ENCODE data around the gene RIPPLY2.
"Not testable (repeated sequence)": the region's sequence is repeated elsewhere in the genome, so short reads cannot be mapped to it uniquely, and the experiment has no call there.

Gene RIPPLY2

GRCh38 chr6:83860359-83860755 is 7.2 kb downstream of the RIPPLY2 start:
- DNase-seq: no peak

DNA sequence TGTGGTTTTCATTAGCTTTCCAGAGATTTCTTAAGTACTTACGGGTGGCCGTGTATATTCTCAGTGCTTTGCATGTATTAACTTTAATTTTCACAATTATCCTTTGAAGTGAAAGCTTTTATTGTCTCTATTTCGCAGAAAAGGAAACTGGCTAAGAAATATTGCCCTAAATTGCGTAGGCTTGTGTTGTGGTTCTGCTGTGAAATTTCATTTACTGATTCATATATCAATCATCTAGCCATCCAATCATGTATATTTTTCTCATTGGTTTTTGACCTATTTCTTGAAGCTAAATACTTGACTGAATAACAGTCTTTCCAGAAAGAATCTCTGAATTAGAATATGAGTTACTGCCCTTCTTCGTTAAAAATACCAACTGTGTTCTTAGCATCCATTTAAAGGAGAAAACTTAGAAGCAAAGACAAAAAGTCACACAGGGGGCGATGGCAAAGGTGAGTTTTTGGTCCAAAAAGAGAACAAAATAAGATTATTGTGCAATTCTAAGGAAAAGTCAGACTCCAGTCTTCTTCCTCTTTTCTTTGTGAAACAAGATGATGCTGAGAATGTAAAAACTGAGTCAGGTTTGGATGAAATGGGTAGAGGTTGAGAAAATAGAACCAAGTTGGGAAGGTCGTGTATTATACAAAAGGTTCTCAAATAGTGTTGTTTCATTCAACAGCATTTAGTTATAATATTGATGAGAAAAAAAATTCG is 7.8 kb downstream of the RIPPLY2 start:
- DNase-seq: no peak

DNA sequence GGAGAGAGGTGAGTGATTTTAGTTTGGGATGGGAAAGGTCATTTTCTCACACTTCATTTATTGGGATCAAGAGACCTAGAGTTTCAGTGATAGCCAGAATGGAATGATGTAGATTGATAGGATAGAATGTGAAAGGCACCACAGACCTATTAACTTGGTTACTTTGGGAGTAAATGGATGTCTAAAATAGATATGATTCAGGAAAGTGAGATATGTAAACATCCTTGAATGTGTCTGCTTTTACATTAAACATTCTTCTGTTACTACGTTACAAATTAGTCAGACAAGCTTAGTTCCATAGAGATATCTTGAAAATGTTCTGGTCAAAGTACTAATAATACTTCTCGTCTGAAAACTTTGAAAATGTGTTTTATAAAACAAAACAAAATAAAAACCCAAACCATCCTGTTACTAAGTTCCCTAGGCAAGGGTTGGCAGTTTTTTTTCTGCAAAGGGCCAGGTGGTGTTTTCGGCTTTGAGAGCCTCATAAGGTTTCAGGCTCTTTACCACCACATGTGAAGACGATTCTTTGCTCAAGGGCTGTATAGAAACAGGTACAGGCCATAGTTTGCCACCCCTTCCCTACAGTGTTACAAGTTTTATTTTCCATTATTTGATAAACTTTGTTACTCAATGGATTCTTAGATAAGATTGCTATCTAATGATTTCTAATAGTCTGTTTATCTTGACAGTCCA is 9.8 kb downstream of the RIPPLY2 start:
- DNase-seq: peak; percentile 38

- DNase-seq: no peak
These were observed 13.9 kb downstream of the RIPPLY2 start for GRCh38 chr6:83867043-83867442.

- DNase-seq: peak; percentile 86
These were observed 14.5 kb downstream of the RIPPLY2 start for GRCh38 chr6:83867527-83868161.

GRCh38 chr6:83868639-83869038 is 15.5 kb downstream of the RIPPLY2 start:
- DNase-seq: peak; percentile 80

DNA sequence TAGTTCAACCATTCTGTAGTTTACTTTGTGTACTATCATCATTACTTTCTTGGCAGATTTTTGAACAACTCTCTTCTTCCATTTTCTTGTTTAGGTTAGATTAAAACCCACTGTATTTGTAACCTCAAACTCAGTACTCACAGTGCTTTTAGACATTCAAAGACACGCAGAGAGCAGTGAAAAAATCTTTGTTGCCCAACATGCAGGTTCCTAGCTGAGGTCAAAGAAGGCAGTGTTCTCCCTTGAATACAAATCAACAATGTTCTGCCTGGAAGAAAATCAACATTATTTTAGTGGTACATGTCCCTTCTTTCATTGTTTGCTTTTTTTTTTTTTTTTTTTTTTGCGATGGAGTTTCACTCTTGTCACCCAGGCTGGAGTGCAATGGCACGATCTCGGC is 17.5 kb downstream of the RIPPLY2 start:
- DNase-seq: no peak

GRCh38 chr6:83872386-83873118 is 19.4 kb downstream of the RIPPLY2 start:
- DNase-seq: peak; percentile 7

DNA sequence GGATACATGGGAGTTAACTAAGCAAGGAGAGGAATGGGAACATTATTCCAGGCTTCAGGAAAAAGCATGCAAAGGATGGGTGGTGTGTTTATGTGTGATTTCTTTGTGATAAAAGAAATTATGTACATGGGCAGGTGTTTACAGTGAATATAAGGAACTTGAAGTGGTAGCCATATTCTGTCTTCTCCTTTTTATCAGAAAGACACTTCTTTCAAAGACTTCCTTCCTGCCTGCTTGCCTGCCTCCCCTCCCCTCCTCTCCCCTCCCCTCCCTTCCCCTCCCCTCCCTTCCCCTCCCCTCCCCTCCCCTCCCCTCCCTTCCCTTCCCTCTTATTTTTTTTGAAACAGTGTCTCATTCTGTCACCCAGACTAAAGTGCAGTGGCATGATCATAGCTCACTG is 20.7 kb downstream of the RIPPLY2 start:
- no peak for DNase-seq

DNA sequence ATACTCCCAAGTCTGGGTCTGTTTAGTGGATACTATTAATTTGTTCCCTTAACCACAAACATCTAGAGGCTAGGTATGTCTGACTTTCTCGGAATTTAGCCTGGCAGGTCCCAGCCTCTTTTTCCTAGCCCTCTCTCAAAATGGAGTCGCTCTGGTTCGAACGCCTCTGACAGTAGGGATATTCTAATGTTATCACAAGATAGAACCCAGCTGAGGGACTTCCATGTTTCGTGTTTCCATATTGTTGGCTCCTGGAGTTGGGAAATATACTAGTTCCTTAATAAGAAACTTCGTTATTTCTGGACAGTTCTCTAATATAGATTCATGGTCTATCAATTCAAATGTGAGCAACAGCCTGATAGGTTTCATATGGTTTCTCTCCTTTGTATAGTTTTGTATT is 22.7 kb downstream of the RIPPLY2 start:
- no peak for DNase-seq

DNA sequence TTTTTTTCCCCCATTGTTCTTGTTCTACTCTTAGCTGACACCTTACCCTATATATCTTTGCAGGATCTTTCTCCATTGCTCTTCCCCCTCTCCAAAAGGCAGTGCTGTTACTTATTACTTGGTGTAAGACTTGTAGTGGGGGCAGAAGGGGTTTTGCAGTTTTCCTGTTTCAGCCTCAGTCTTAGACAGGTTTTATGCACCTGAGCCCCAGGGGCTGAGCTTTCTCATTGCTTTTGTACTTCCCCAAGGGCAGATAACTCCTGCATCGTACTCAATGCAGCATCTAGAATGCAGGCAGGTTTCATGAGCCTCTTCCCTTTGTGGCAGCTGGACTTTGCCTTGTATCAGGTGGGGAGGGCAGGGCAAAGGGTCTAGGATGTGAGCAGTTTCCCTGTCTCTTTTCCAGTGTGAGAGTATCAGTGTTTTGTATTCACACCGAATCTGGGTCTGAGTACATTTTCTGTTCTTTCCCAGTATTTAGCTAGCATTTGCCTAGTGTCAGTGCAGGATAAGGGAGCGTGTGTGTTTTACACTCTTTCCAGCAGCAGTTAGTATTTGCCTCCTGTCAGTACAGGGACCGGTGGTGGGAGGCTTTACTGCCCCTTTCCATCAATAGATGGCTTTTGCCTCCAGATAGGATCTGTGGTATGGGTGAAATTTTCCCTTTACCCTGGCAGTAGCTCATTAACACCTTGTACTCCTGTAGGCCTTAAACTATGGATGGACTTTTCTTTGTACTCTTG is 25.9 kb downstream of the RIPPLY2 start:
- DNase-seq: no peak

- peak; percentile 31 for DNase-seq
These were observed 26.6 kb downstream of the RIPPLY2 start for GRCh38 chr6:83879746-83880145.

GRCh38 chr6:83883240-83883639 is 30.1 kb downstream of the RIPPLY2 start:
- DNase-seq: peak; percentile 27

- DNase-seq: peak; percentile 71
These were observed 31.4 kb downstream of the RIPPLY2 start for GRCh38 chr6:83884523-83884922.

DNA sequence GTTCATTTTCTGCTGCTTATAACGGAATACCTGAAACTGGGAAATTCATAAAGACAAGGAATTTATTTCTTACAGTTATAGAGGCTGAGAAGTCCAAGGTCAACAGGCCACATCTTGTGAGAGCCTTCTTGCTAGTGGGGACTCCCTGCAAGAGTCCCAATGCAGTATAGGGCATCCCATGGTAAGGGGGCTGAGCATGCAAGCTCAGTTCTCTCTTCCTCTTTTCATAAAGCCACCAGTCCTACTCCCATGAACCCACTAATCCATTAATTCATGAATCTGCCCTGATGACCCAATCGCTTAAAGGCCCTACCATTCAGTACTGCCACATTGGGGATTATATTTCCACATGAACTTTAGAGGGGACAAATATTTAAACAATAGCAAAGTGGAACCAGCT is 32.8 kb downstream of the RIPPLY2 start:
- no peak for DNase-seq

DNA sequence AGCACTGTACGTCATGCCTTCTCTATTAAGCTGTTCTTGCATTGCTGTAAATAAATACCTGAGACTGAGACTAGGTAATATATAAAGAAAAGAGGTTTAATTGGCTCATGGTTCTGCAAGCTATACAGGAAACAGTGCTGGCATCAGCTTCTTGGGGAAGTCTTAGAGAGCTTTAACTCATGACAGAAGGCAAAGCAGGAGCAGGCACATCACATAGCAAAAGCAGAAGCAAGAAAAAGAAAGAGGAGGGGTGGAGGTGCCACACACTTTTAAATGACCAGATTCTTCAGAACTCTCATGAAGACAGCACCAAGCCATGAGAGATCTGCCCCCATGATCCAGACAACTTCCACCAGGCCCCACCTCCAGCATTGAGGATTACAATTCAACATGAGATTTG is 36.5 kb downstream of the RIPPLY2 start:
- no peak for DNase-seq

DNA sequence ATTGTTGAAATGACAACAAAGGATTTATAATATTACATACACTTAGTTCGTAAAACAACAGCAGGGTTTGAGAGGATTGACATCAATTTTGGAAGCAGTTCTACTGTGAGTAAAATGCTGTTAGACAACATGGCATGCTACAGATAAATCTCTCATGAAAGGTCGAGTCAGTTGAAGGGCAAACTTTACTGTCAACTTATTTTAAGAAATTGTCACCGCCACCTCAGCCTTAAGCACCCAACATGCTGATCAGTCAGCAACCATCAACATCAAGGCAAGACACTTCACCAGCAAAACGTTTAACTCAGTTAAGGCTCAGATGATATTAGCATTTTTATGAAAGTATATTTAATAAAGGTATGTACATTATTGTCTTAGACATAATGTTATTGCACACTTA is 37.4 kb downstream of the RIPPLY2 start:
- no peak for DNase-seq

DNA sequence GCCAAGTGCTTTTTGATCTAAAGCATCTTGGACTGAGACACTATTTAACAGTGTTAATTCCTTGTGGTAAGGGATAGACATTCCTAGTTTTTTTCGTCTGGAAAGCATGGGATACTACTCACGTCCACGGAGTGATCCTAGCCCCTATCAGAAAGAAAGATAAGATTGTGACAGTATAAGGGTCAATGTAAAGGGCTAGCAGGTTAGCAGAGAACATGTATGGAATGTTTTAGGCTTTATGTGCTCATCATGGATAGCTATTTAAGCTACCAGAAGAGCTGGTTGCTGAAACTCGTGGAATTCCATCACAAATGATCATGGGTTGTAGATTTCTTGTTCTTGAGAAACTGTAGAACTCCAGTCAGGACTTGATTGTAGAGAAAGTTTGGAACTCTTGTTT is 38.4 kb downstream of the RIPPLY2 start:
- no peak for DNase-seq

DNA sequence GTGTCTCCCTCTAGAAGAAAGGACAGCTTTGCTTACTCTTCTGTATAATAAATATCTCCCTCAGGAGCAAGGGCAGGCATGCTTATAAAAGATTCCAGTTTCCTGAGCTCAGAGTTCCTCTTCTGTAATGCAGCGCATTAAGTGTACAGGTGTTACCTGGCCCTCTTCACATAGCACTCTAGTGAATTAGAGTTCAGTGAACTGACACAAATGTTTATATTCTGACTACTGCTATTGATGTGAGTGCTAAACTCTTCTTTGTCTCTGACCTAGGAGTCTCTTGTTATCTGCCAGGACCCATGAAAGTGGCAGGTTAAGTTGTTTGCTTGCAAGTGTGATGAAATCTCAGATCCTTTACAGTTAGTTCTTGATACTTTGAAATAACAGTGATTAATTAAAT is 39.9 kb downstream of the RIPPLY2 start:
- DNase-seq: no peak

GRCh38 chr6:83897094-83897493 is 43.9 kb downstream of the RIPPLY2 start:
- not testable (repeated sequence) for DNase-seq

DNA sequence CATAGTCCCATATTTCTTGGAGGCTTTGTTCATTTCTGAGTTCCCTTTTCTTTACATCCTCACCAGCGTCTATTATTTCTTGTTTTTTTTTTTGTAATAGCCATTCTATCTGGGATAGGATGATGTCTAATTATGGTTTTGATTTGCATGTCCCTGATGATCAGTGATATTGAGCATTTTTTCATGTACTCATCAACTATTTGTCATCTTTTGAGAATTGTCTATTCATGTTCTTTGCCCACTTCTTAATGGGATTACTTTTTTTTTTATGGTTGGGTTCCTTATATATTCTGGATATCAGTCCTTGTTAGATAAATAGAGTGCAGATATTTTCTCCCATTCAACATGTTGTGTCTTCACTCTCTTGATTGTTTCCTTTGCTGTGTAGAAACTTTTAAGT is 48.5 kb downstream of the RIPPLY2 start:
- no peak for DNase-seq

DNA sequence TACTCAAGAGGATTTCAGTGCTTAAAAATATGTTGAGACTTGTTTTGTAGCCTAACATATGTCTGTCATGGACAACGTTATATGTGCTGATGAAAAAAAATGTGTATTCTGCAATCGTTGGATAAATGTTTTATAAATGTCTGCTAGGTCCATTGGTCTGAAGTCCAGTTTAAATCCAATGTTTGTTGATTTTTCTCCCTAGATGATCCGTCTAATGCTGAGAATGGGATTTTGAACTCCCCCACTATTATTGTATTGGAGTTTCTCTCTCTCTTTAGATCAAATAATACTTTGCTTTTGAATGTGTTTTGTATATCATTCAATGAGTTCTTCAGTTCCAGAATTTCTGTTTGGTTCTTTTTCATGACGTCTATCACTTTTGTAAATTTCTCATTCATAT is 51.2 kb downstream of the RIPPLY2 start:
- DNase-seq: no peak

GRCh38 chr6:83905648-83906047 is 52.5 kb downstream of the RIPPLY2 start:
- DNase-seq: no peak

Data from fibroblast of skin of back (primary cell).